Esophagus squamous epithelium (tissue), 5 donors: ENCODE results near the gene ASTN2. TPM values are rescaled to one million over a fixed set of nuclear protein-coding genes. Genes with fewer than 3 reads are reported as not detected.
A peak's percentile ranks its signal among the peaks of the same experiment; 100 is the strongest.

ENCODE experiments used
- DNase-seq: peaks from one replicate; lab custom pipeline; 2025; lab: John Stamatoyannopoulos, UW
- H3K27ac ChIP-seq, 4 donors: fragments of 200-600 bp; sonication (generic); one replicate each; pipeline ENCODE4 v1.5.1; 2016 to 2019; ENCODE audit warnings: mild to moderate bottlenecking in 1 of 4
- H3K27me3 ChIP-seq, 4 donors: fragments of 200-600 bp; sonication (generic); 1 replicate in 3 of 4; 2 replicates in 1 of 4; pipeline versions ENCODE4 v1.5.1 to v1.6.0; 2017 to 2021; ENCODE audit warnings: antibody characterized with exemption in 1 of 4
- H3K36me3 ChIP-seq, 3 donors: fragments of 200-600 bp; sonication (generic); one replicate each; pipeline ENCODE4 v1.5.1; 2016 to 2019
- H3K4me1 ChIP-seq, 3 donors: fragments of 200-600 bp; sonication (generic); one replicate each; pipeline ENCODE4 v1.5.1; 2017 to 2019
- H3K4me3 ChIP-seq, 4 donors: fragments of 200-600 bp; sonication (generic); 1 replicate in 3 of 4; 2 replicates in 1 of 4; pipeline ENCODE4 v1.5.1; 2016 to 2019; ENCODE audit warnings: mild to moderate bottlenecking in 2 of 4, moderate library complexity in 1 of 4
- H3K9me3 ChIP-seq, 3 donors: fragments of 200-600 bp; sonication (generic); one replicate each; pipeline ENCODE4 v1.5.1; 2016 to 2019
- CTCF ChIP-seq, 6 experiments: fragments of 450-650 bp in 4 of 6; fragments of 200-600 bp in 2 of 6; sonication (generic) in 2 of 6; IDR thresholded peaks; one replicate each; pipeline ENCODE4 v1.5.1; 2016 to 2019; ENCODE audit warnings: antibody characterized with exemption in 6 of 6, mild to moderate bottlenecking in 4 of 6, moderate library complexity in 4 of 6
- POLR2A ChIP-seq, 4 donors: fragments of 450-650 bp; IDR thresholded peaks; one replicate each; pipeline ENCODE4 v1.6.1; 2017; ENCODE audit warnings: antibody characterized with exemption in 4 of 4, mild to moderate bottlenecking in 4 of 4, moderate library complexity in 3 of 4
- WGBS, 2 donors: methylation state at CpG; one replicate each; pipeline ENCODE4 v1.1.5; 2018; 5-methylcytosine and 5-hydroxymethylcytosine counted together
- intact Hi-C: fragments of 100-400 bp; cut with DNase I; formaldehyde crosslinking; loops from one replicate; pipeline ENCODE4 v1.15.0; 2022
- total RNA-seq, 4 donors: library from RNA; depleted of rRNA; stranded (reverse); fragments of >200 nt; gene quantifications; one replicate each; pipeline ENCODE4 v1.1.0, GENCODE V29; 2016
- donor health status: DM: yes; HTN: yes; CAD: no.

Gene ASTN2
- total RNA-seq, 4 donors from 2014 or later = 0.13 to 1.9 (median 0.27) TPM; not detected in 1

- Histone ChIP-seq H3K9me3 (no peaks in the 10 kb centered on the region), H3K27ac (peak overlapping the region; percentile 81 to 90 (median 88)), H3K27me3 (no peaks in the 10 kb centered on the region), H3K4me3 (peak overlapping the region; percentile 67 to 90 (median 78)), H3K4me1 (peaks cover 19 to 58% (median 20%) of the 10 kb centered on the region in 3 donors), H3K36me3 (no peaks in the 10 kb centered on the region)
- WGBS, 2 donors = 7 to 8% methylated on average over 7 of the region's 7 CpGs
- DNase-seq = no peak
- intact Hi-C loops = no loop called here
- TF ChIP-seq POLR2A (IDR thresholded peaks at IDR 0.05) = no peak
- TF ChIP-seq CTCF (IDR thresholded peaks at IDR 0.05) = no peak
These were observed 727.1 kb downstream of the ASTN2 start for GRCh38 chr9:116687754-116688135.

DNA sequence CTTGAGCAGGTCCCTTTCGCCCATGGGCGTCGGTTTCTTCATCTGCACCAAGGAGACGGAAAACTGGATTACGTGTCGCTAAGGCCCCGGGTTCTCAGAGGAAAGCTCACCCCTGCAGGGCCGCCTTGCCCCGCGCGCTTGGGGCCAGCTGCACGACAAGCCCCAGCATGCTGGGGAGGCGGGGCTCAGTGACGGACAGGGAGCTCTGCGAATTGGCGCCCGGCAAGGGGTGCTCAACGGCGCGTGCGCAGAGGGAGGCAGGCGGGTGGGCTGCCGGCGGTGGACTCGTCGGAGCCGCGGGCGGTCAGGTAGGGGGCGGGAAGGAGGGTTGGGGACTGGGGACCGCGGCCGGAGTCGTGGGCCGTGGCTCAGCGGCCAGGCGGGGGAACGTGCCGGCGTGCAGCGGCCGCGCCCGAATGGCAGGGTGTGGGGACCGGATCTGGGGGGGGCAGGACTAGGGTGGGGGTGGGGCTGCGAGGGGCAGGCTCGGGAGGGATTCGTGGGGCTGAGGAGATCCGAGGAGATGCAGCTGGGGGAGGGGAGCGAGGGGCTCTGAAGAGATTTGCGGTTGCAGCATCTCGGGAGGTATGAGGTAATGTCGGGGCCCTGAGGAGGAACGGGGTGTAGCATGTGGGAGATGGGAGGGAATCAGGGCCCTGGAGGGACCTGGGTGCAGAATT lies 727.6 kb downstream of the ASTN2 start, which contains the start of gene TRIM32:
TRIM32 (plus strand) TSS at position 232 of the 680 bp plus-strand sequence. CDS start 10,438 bp downstream, outside the sequence.
- 0 to 4% methylated on average over 8 to 28 of the region's 54 CpGs for WGBS, 2 donors
- no peaks in the 10 kb centered on the region for H3K9me3 ChIP-seq
- TF ChIP-seq POLR2A (IDR thresholded peaks at IDR 0.05) = peak in 1 of 4 donors; percentile 48
- no peak for TF ChIP-seq CTCF (IDR thresholded peaks at IDR 0.05)
- peaks cover 15 to 52% (median 17%) of the 10 kb centered on the region in 3 donors for H3K4me1 ChIP-seq
- intact Hi-C loops = no loop called here
- H3K4me3 ChIP-seq = peak within 1 kb of the TSS; percentile 67 to 90 (median 78)
- no peaks in the 10 kb centered on the region for H3K27me3 ChIP-seq
- peak within 1 kb of the TSS; percentile 81 to 90 (median 88) for H3K27ac ChIP-seq
- DNase-seq = peak; percentile 17
- no peaks in the 10 kb centered on the region for H3K36me3 ChIP-seq

- DNase-seq = no peak
- intact Hi-C loops = no loop called here
- peak overlapping the region; percentile 67 to 90 (median 78) for H3K4me3 ChIP-seq
- WGBS, 2 donors = 19 to 29% methylated on average over 6 to 7 of the region's 7 CpGs
- H3K27ac ChIP-seq = peak overlapping the region; percentile 81 to 90 (median 88)
- no peaks in the 10 kb centered on the region for H3K9me3 ChIP-seq
- peaks cover 14 to 47% (median 17%) of the 10 kb centered on the region in 3 donors for H3K4me1 ChIP-seq
- no peak for TF ChIP-seq POLR2A (IDR thresholded peaks at IDR 0.05)
- TF ChIP-seq CTCF (IDR thresholded peaks at IDR 0.05) = no peak
- no peaks in the 10 kb centered on the region for H3K27me3 ChIP-seq
- H3K36me3 ChIP-seq = no peaks in the 10 kb centered on the region
These were observed 728.2 kb downstream of the ASTN2 start for GRCh38 chr9:116686693-116687073.

- Histone ChIP-seq H3K4me1 (peaks cover 14 to 42% (median 17%) of the 10 kb centered on the region in 3 donors), H3K27ac (no peak overlapping the region), H3K27me3 (no peaks in the 10 kb centered on the region), H3K9me3 (no peaks in the 10 kb centered on the region), H3K4me3 (peak overlapping the region in 3 of 4 donors; percentile 77 to 90 (median 78)), H3K36me3 (no peaks in the 10 kb centered on the region)
- TF ChIP-seq POLR2A (IDR thresholded peaks at IDR 0.05) = no peak
- no peak for TF ChIP-seq CTCF (IDR thresholded peaks at IDR 0.05)
- no peak for DNase-seq
- intact Hi-C loops = no loop called here
These were observed 728.7 kb downstream of the ASTN2 start for GRCh38 chr9:116686135-116686534.

DNA sequence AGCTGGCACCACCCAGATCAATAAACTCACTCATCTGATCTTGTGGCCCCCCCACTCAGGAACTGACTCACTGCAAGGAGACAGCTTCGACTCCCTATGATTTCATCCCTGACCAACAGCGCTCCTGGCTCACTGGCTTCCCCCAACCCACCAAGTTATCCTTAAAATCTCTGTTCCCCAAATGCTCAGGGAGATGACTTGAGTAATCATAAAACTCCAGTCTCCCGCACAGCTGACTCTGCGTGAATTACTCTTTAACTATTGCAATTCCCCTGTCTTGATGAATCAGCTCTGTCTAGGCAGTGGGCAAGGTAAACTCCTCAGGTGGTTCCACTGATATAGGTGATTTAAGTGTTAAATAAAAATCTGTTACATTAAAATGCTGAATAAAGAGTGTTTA lies 729.7 kb downstream of the ASTN2 start:
- H3K4me1 ChIP-seq = peaks cover 14 to 37% (median 17%) of the 10 kb centered on the region in 3 donors
- intact Hi-C loops = no loop called here
- WGBS, 2 donors = 86 to 90% methylated on average over 4 of the region's 4 CpGs
- H3K27me3 ChIP-seq = no peaks in the 10 kb centered on the region
- DNase-seq = no peak
- no peaks in the 10 kb centered on the region for H3K9me3 ChIP-seq
- TF ChIP-seq CTCF (IDR thresholded peaks at IDR 0.05) = no peak
- no peak for TF ChIP-seq POLR2A (IDR thresholded peaks at IDR 0.05)
- no peak overlapping the region for H3K27ac ChIP-seq
- no peak overlapping the region for H3K4me3 ChIP-seq
- no peaks in the 10 kb centered on the region for H3K36me3 ChIP-seq
